Lung (tissue), 12 donors: ENCODE measurements around the gene PNPLA8. TPM values are rescaled to one million over a fixed set of nuclear protein-coding genes. Genes with fewer than 3 reads are reported as not detected.

Experiments used
- ATAC-seq: fragments of 200-7000 bp; cut with Tn5 transposase; one replicate; pipeline ENCODE4 v1.9.1; 2020; ENCODE audit warnings: moderate number of reproducible peaks; ENCODE audit not compliant: insufficient read depth, low FRiP score
- DNase-seq, 3 donors: peaks; one replicate each; pipeline ENCODE4 v3.0.0-alpha.2; 2013 to 2017
- H3K27ac ChIP-seq, 2 donors: one replicate each; pipeline ENCODE4 v1.5.1; 2013; ENCODE audit warnings: mild to moderate bottlenecking in 2 of 2, moderate library complexity in 2 of 2, control low read depth in 1 of 2, inconsistent platforms in 1 of 2, low read depth in 1 of 2, low read length in 1 of 2
- H3K27me3 ChIP-seq, 3 donors: one replicate each; pipeline ENCODE4 v1.5.1; 2013; ENCODE audit warnings: low read length in 2 of 3; ENCODE audit not compliant: control insufficient read depth in 3 of 3, insufficient read depth in 3 of 3
- H3K36me3 ChIP-seq, 4 donors: one replicate each; pipeline ENCODE4 v1.5.1; 2013; ENCODE audit warnings: low read length in 4 of 4, mild to moderate bottlenecking in 1 of 4, moderate library complexity in 1 of 4; ENCODE audit not compliant: control insufficient read depth in 4 of 4, insufficient read depth in 4 of 4
- H3K4me1 ChIP-seq, 5 donors: one replicate each; pipeline ENCODE4 v1.5.1; 2013; ENCODE audit warnings: low read length in 5 of 5, mild to moderate bottlenecking in 2 of 5, moderate library complexity in 1 of 5; ENCODE audit not compliant: control insufficient read depth in 5 of 5, insufficient read depth in 5 of 5
- H3K4me3 ChIP-seq: one replicate; pipeline ENCODE4 v1.5.1; 2013; ENCODE audit warnings: mild to moderate bottlenecking, control low read depth, moderate library complexity
- H3K9ac ChIP-seq, 2 donors: one replicate each; pipeline ENCODE4 v1.5.1; 2013; ENCODE audit warnings: low read length in 2 of 2, control low read depth in 1 of 2; ENCODE audit not compliant: insufficient read depth in 1 of 2
- H3K9me3 ChIP-seq, 4 donors: one replicate each; pipeline ENCODE4 v1.5.1; 2013; ENCODE audit warnings: low read length in 3 of 4, mild to moderate bottlenecking in 1 of 4, moderate library complexity in 1 of 4; ENCODE audit not compliant: control insufficient read depth in 4 of 4, insufficient read depth in 3 of 4
- WGBS, 2 donors: extraction: QIAGEN DNeasy Blood & Tissue Kit; methylation state at CpG; one replicate each; pipeline ENCODE4 v1.1.7; 2013; 5-methylcytosine and 5-hydroxymethylcytosine counted together
- polyA plus RNA-seq, 2 donors: library from polyadenylated mRNA; stranded (reverse); fragments of 200-250 nt; gene quantifications; one replicate each; pipeline ENCODE4 v1.2.1, GENCODE V29; 2013
- total RNA-seq, 2 donors: library from RNA; depleted of rRNA in 1 of 2; stranded (reverse); fragments of >200 nt in 1 of 2; gene quantifications; one replicate each; pipeline ENCODE4 v1.2.1, GENCODE V29; 2014 to 2021
- TF ChIP-seq, protein P1 (sequence below): IDR thresholded peaks from 2 replicates; pipeline ENCODE4 v1.5.1; 2012; ENCODE audit warnings: mild to moderate bottlenecking; ENCODE audit errors: control extremely low read depth, extremely low read depth
- donor health status: control.
- donor health status: control.
- donor health status: Bipolar disorder and iron deficiency.
- donor health status: healthy.
- donor health status: DM: yes; HTN: yes; CAD: no.

PNPLA8 gene
- total and polyA plus RNA-seq, 4 donors = 14.2 to 49.7 (median 25.4) TPM

DNA sequence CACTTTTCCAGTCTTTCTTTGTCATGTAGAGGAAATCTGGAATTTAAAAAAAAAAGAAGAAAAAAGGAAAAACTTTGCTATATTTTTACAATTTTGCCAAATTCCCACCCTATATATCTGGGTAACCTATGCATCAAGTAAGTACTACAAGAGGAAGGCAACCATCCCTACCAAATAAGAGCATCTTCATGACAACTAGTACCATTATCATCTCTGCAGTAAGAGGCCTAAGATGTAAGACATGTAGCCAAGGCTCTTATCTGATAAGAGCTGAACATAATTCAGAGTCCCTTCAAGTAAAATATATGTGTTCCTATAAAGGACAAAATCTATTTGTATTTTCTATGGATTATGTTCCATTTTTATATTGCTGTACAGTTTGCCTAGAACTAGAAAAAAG, 40.1 kb upstream of the PNPLA8 start:
- ATAC-seq = no peak
- H3K4me3 ChIP-seq = no peak overlapping the region
- no peak overlapping the region for H3K9ac ChIP-seq
- H3K36me3 ChIP-seq = peaks cover 0 to 9% (median 5%) of the 10 kb centered on the region in 4 donors
- no peak for DNase-seq
- TF ChIP-seq, protein P1, sequence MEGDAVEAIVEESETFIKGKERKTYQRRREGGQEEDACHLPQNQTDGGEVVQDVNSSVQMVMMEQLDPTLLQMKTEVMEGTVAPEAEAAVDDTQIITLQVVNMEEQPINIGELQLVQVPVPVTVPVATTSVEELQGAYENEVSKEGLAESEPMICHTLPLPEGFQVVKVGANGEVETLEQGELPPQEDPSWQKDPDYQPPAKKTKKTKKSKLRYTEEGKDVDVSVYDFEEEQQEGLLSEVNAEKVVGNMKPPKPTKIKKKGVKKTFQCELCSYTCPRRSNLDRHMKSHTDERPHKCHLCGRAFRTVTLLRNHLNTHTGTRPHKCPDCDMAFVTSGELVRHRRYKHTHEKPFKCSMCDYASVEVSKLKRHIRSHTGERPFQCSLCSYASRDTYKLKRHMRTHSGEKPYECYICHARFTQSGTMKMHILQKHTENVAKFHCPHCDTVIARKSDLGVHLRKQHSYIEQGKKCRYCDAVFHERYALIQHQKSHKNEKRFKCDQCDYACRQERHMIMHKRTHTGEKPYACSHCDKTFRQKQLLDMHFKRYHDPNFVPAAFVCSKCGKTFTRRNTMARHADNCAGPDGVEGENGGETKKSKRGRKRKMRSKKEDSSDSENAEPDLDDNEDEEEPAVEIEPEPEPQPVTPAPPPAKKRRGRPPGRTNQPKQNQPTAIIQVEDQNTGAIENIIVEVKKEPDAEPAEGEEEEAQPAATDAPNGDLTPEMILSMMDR = no peak
- no peaks in the 10 kb centered on the region for H3K27me3 ChIP-seq
- peaks cover 0 to 9% (median 2%) of the 10 kb centered on the region in 5 donors for H3K4me1 ChIP-seq
- H3K9me3 ChIP-seq = peaks cover 0 to 4% (median 0%) of the 10 kb centered on the region in 4 donors
- no peak overlapping the region for H3K27ac ChIP-seq

DNA sequence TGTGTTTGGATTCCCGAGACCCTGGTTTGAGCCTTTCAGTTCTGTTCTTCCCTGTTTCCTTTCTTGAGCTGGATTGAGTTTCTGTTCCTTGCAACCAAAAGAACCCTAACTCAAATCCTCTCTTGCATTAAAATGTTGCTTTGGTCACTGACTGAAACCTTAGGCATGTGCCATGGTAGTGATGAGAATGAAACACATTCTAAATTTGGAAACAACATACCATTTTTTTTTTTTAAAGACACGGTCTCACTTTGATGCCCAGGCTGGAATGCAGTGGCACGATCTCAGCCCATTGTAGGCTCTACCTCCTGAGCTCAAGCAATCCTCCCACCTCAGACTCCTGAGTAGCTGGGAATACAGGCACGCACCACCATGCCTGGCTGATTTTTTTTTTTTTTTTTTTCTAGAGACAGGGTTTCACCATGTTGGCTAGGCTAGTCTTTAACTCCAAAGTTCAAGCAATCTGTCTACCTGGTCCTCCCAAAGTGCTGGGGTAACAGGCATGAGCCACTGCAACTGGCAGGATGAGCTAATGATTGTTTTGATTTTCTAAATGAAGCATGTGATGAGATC, 35.2 kb upstream of the PNPLA8 start:
- TF ChIP-seq, protein P1 = no peak
- H3K4me3 ChIP-seq = no peak overlapping the region
- 92 to 94% methylated on average over 4 of the region's 4 CpGs for WGBS, 2 donors
- peaks cover 0 to 13% (median 4%) of the 10 kb centered on the region in 4 donors for H3K9me3 ChIP-seq
- H3K27ac ChIP-seq = peak overlapping the region in 1 of 2 donors; percentile 26
- DNase-seq = no peak
- H3K27me3 ChIP-seq = no peaks in the 10 kb centered on the region
- H3K9ac ChIP-seq = no peak overlapping the region
- H3K36me3 ChIP-seq = peaks cover 0 to 9% (median 6%) of the 10 kb centered on the region in 4 donors
- H3K4me1 ChIP-seq = peaks cover 0 to 4% (median 0%) of the 10 kb centered on the region in 5 donors
- no peak for ATAC-seq

DNA sequence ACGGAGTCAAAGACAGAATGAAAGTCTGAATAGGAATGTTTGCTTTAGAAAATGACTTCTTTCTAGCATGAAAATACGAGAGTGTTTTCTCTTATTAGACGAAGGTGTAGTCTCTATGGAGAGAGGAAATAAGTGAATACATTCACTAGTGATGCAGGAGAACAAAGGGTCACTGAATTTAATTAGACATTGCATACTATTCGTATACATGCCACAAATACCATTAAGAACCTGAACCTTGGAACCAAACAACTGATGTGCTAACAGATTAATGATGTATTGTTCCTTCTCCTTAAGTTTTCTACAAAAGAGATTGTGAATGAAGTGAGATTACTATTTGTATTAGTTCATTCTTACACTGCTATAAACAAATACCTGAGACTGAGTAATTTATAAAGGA, 33.3 kb upstream of the PNPLA8 start:
- no peak for ATAC-seq
- no peak overlapping the region for H3K4me3 ChIP-seq
- no peak for DNase-seq
- peaks cover 0 to 13% (median 4%) of the 10 kb centered on the region in 4 donors for H3K9me3 ChIP-seq
- no peak overlapping the region for H3K27ac ChIP-seq
- no peaks in the 10 kb centered on the region for H3K27me3 ChIP-seq
- peaks cover 0 to 4% (median 2%) of the 10 kb centered on the region in 4 donors for H3K36me3 ChIP-seq
- WGBS, 2 donors = 85 to 93% methylated on average over 4 of the region's 4 CpGs
- H3K4me1 ChIP-seq = peaks cover 0 to 4% (median 0%) of the 10 kb centered on the region in 5 donors
- TF ChIP-seq, protein P1 = no peak
- H3K9ac ChIP-seq = no peak overlapping the region

DNA sequence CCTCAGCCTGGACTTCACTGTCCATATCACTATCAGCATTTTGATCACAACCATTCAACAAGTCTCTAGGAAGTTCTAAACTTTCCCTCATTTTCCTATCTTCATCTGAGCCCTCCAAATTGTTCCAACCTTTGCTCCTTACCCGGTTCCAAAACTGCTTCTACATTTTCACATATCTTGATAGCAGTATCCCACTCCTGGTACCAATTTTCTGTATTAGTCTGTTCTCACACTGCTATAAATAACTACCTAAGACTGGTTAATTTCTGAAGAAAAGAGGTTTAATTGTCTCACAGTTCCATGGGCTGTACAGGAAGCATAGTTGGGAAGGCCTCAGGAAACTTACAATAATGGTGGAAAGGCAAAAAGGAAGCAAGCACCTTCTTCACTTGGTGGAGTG, 31.7 kb upstream of the PNPLA8 start:
- H3K4me3 ChIP-seq = no peak overlapping the region
- H3K9ac ChIP-seq = no peak overlapping the region
- no peak for DNase-seq
- TF ChIP-seq, protein P1 = no peak
- peaks cover 0 to 4% (median 1%) of the 10 kb centered on the region in 4 donors for H3K36me3 ChIP-seq
- H3K27ac ChIP-seq = no peak overlapping the region
- peaks cover 0 to 4% (median 0%) of the 10 kb centered on the region in 5 donors for H3K4me1 ChIP-seq
- WGBS, 2 donors = 93 to 99% methylated on average over 1 of the region's 1 CpG
- ATAC-seq = no peak
- H3K27me3 ChIP-seq = no peaks in the 10 kb centered on the region
- H3K9me3 ChIP-seq = peaks cover 0 to 13% (median 4%) of the 10 kb centered on the region in 4 donors
